IPS-18c (cell line): Measurements from ENCODE around the gene PRDM5.

Experiments used
- H3K4me3 ChIP-seq: 2 replicates; pipeline ENCODE4 v1.7.0; 2013; ENCODE audit warnings: low read depth, mild to moderate bottlenecking, low read length, moderate library complexity; ENCODE audit not compliant: insufficient read depth
- H3K9me3 ChIP-seq: one replicate; pipeline ENCODE4 v1.6.1; 2013; ENCODE audit warnings: mild to moderate bottlenecking, low read length, moderate library complexity; ENCODE audit not compliant: control insufficient read depth, insufficient read depth

PRDM5 gene

DNA sequence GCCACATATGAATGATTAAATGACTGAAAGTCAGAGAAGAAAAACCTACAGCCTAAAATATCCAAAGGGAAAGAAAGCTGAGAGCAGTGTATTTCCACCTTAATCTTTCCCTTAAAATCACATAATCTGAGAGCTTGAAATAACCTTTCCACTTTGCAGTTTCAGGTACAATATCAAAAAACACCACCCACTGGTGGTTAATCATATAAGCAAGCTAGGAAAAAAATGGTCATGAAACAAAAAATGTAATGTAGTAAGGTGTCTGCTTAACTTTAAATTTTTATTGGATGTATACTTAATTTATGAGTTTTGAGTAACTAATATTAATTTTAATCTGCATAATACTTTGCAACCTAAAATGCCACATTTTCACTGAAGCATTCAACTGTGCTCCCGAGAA lies 3.2 kb downstream of the PRDM5 start:
- Histone ChIP-seq H3K9me3 (no peaks in the 10 kb centered on the region), H3K4me3 (no peak overlapping the region)

DNA sequence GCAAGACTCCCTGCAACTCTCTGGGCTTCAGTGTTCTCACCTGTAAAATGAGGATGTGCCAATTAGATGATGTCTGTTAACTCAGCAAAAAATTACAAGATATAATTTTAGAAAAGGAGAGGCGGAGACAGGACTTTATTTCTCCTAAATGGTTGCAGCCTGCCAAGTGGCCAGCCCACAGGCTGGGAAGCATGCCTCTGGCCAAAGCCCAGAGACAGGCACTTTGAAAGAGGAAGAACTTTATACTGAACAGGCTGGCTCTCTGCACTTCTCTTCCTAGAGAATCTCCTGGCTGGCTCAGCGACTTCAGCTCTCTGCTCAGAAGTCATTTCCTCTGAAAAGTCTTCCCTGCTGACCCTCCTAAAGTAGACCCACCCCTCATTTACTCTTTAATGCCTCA lies 3.7 kb downstream of the PRDM5 start:
- Histone ChIP-seq H3K9me3 (no peaks in the 10 kb centered on the region), H3K4me3 (no peak overlapping the region)

DNA sequence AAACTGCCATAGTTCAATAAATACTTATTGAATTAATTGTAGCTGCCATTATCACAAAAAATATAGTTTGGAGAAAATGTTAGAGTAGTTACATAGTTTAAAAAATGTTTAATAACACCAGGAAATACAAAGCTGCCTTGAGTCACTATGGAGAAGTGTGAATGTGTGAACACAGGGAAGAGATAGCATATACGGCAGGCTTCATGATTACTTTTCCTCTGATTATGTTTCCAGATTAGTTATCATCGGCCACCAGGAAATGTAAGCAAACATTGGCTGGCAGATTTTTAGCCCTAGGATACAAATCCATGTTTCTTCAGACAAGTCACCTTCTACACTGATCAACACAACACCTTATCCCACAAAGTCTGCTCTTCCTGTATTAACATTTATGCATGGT lies 4.4 kb downstream of the PRDM5 start:
- Histone ChIP-seq H3K4me3 (no peak overlapping the region), H3K9me3 (no peaks in the 10 kb centered on the region)

DNA sequence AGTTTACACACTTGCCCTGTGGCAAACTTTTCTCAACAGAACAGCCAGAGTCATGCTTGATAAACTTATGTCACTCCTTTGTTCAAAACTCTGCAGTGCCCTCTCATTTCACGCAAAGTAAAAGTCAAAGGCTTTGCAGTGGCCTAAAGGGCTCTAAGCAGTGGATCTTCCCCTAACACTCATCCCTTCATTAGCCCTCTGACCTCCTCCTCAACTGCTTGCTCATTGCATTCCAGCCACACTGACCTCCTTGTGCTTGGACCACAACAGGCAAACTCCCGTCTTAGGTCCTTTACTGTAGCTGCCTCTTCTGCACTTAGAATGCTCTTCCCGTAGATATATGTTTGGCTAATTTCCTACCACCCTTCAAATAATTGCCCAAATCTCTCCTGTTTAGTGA lies 5.6 kb downstream of the PRDM5 start:
- Histone ChIP-seq H3K9me3 (no peaks in the 10 kb centered on the region), H3K4me3 (no peak overlapping the region)

GRCh38 chr4:120915336-120915735 lies 7.2 kb downstream of the PRDM5 start:
- no peaks in the 10 kb centered on the region for H3K9me3 ChIP-seq

DNA sequence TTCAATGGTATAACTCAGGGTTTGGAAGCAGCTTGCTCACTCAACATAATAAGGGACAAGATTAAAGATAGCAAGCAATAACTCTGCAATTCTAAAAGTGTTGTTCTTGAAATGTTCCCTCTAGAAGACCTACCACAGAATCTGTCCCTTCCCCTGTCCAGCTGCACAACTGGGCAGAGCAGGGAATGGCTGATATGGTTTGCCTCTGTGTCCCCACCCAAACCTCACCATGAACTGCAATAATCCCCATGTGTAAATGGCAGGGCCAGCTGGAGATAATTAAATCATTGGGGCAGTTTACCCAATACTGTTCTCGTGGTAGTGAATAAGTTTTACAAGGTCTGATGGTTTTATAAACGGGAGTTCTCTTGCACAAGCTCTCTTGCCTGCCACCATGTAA lies 19.1 kb downstream of the PRDM5 start:
- H3K4me3 ChIP-seq = no peak overlapping the region
- H3K9me3 ChIP-seq = no peaks in the 10 kb centered on the region

More at GRCh38 chr4:120915336-120915735, 7.2 kb downstream of the PRDM5 start:
- H3K4me3 ChIP-seq = no peak overlapping the region

GRCh38 chr4:120902925-120903324 lies 19.6 kb downstream of the PRDM5 start:
- no peaks in the 10 kb centered on the region for H3K9me3 ChIP-seq
- no peak overlapping the region for H3K4me3 ChIP-seq

DNA sequence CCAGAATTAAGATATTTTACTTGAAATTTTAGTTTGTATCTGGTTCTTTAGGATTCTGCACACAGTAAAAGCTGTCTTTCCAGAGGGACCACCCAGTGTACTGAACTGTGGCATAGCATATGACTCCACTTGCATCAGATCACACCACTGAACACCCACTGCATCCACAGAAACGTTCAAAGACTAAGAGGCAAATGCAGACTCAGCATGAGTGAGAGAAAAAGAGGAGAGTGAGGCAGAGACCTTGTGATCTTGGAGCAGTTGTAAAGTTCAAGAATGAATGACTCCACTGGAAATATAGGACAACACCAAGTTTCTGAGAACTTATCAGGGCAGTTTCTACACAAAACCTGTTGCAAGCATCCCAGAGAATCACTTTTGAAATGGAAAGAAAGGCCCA lies 20.8 kb downstream of the PRDM5 start:
- Histone ChIP-seq H3K4me3 (no peak overlapping the region), H3K9me3 (no peaks in the 10 kb centered on the region)

DNA sequence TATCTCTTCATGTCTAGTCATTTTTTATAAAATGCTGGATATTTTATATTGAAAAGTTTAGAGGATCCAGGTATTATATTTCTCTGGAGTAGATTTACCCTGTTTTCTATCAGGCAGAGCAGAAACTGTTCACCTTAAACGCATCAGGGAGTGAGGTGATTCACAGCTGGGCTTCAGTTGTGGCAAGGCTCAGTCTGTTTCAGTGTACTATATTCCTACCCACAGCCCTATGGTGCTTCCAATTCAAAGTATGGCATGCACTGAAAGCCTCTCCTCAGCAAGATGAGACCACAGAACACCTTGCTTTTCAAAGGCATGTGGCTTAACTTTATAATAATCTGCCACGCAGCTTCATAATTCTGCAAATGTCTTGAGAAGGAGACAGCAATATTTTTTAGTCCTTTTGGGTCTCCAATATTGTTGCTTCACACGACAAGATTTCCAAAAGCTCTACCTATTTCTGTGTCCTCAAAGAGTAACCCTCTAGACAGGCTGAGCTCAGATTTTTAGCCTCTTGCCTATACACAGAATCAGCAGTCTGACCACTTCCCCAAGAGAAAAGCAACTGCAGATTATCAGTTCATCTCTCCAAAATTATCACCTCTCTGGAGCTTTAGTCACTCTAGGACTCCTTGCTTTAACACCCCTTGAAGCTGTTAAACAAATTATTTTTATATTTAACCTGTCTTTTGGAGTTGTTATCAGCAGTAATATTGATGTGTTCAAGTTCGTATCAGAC lies 24.4 kb downstream of the PRDM5 start:
- Histone ChIP-seq H3K9me3 (no peaks in the 10 kb centered on the region), H3K4me3 (no peak overlapping the region)

DNA sequence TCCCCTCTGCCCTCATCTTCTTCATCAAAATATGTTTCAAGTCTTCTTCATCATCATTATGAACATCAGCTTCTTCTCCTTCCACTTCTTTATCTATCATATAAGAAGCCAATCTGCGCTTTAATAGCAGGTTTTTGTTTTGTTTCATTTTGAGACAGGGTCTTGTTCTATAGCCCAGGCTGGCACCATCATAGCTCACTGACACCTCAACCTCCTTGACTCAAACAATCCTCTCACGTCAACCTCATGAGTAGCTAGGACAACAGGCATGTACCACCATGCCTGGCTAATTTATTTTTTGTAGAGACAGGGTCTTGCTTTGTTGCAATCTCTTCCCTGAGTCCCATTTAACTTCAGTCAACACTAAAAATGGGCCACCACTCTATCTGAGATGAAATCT lies 27.0 kb downstream of the PRDM5 start:
- Histone ChIP-seq H3K4me3 (no peak overlapping the region), H3K9me3 (no peaks in the 10 kb centered on the region)

DNA sequence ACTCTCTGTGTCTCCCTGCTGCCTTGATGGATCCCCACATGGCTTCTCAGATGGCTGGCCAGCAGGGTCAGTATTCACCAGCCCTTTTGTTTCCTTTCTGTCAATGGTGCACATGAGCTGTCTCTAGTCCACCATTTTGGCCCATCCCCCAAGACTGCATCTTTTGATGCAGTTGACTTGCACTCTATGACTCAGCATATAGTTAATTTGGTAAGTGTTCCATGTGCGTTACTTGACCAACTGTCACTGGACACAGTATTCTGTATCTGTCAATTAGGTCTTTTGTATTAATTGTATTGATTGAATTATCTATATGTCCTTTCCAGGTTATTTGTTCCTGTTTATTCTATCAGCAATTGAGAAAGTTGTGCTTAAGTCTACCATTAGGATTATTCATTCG lies 29.2 kb downstream of the PRDM5 start:
- Histone ChIP-seq H3K9me3 (no peaks in the 10 kb centered on the region), H3K4me3 (no peak overlapping the region)

- no peaks in the 10 kb centered on the region for H3K9me3 ChIP-seq
- H3K4me3 ChIP-seq = no peak overlapping the region
Observed at GRCh38 chr4:120886191-120886590, 36.3 kb downstream of the PRDM5 start.

DNA sequence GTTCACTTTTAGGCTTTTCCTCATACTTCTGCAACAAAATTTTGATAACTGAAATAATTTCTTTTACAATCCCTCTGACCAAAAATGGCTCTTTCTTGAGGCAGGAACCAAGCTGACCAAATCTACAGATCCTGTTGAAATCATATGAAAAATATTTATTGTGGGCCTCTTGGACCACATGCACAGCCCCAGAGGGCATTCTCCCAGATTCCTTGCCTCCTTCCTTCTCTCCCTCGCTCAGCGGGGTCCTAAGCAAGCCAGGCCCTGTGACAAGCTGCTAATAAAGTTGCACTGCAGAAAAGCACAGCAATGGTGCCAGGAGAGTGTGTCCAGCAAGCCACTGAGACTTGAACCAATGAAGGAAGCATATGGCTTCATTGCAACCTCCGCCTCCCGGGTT lies 40.7 kb downstream of the PRDM5 start:
- H3K4me3 ChIP-seq = no peak overlapping the region
- no peaks in the 10 kb centered on the region for H3K9me3 ChIP-seq

DNA sequence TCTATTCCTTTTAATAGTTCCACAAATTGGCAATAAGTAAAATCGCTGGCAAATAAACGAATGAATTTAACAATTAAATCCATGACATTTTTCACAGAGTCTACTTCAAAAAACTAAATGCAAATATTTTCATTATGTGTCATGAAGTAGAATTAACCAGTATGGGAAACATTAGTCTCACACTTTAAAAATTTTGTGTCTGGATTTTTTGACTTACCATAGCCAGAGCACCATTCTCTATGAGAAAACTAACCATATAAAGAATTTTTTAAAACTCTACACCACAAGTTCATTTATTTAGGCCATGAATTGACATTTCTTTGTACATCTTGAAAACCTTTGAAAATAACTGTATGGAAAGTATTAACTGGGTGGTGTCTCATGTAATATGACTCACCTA lies 41.2 kb downstream of the PRDM5 start:
- Histone ChIP-seq H3K4me3 (no peak overlapping the region), H3K9me3 (no peaks in the 10 kb centered on the region)

GRCh38 chr4:120877021-120877420 lies 45.5 kb downstream of the PRDM5 start:
- H3K4me3 ChIP-seq = no peak overlapping the region
- H3K9me3 ChIP-seq = no peaks in the 10 kb centered on the region

DNA sequence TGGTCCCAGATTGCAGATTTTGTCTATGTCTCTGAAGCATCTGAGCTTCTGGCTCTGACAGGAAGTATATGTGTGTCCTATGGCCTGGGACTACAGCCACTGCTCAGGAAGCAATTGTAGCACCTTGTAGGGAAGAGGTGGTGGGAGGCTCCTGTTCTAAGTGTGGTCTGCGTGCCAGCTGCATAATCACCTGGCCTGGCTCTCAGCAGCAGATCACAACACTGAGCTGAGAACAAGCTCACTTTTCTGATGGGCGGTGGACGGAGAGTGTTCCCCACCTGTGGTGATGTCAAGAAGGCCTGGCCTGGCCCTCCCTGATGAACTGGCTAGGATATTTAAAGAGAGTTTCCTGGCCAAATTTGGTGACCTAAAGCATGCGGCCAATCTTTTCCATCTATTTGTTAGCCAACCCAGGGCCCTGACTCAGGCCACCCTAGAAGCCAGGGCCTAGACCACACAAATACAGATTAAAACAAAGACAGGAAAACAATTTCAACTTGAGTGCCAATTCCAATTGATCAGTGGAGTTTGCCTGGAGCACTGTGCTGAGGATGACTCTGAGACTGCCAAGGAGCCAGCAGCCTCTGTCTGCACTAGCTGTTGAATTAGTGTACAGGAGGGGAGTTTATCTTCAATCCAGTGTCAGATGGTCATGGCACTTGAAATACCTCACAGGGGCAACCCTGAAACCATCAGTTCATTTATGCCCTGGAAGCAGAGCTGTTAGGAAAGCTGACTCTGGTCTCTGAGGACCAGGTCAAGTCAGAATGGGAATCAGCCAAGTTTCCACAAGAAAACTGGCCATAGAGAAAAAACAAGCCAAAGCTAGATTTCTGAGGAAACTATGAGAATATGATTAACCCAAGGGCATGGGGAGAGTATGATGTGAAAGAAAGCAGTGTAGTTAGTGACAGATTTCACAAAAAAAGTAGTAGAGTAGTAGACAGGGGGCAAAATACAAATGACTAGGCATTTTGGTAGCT lies 47.4 kb downstream of the PRDM5 start:
- no peaks in the 10 kb centered on the region for H3K9me3 ChIP-seq
- no peak overlapping the region for H3K4me3 ChIP-seq

GRCh38 chr4:120873554-120873953 lies 49.0 kb downstream of the PRDM5 start:
- Histone ChIP-seq H3K9me3 (no peaks in the 10 kb centered on the region), H3K4me3 (no peak overlapping the region)

DNA sequence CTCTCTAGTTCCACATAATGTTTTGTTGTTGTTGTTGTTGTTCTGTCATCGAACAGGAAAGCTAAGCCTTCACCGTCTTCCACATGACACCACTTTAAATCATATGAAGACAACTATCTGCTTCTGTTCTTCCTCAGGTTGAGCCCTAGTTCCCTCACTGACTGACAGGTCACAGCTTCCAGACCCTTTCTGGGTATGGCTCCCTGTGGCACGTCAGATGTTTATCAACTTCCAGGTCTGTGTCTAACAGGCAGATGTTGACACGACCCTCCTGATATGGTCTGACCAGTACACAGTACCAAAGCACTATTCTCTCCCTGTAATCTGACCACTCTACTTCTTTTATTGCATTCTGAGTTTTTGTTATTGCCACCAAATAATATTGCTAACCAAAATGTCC lies 51.4 kb downstream of the PRDM5 start:
- Histone ChIP-seq H3K4me3 (no peak overlapping the region), H3K9me3 (no peaks in the 10 kb centered on the region)
